ENCODE data around the gene GRAPL.
"Not testable (repeated sequence)": the region's sequence is repeated elsewhere in the genome, so short reads cannot be mapped to it uniquely, and the experiment has no call there.

The GRAPL gene
- long read RNA-seq, result 0 reads

DNA sequence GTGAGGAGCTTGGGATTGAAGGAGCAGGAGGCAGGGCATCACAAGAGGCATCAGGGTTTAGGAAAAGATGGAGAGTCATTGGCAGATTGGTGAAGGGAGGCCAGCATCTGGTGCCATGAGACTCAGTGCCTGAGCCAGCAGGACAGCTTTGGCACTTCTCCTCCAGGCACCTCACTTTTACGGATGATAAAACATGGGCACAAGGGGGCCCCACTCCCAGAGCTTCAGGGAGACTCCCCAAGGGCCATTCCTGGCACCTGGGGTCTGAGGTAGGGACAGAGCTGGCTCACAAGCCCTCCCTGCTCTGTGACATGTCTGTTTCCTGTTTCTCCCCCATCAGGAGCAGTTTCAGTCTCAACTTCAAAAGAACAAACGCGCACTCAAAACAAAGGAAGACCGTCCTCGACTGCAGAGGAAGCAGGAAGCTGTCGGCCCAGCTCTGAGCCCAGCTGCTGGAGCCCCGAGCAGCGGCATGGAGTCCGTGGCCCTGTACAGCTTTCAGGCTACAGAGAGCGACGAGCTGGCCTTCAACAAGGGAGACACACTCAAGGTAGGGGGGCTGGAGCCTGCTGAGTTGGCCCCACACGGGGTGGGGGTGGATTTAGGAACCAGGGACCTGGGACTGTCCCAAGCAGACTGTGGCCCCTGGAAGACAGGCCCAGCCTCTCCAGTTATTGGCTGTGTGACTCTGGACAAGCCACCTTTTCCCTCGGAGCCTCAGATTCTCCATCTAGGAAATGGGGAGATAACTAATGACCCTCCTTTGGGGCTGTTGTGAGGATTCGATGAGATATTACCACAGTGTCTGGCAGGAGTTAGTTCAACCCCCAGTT, at the start of gene GRAPL:
TSS of gene GRAPL (plus strand) at position 442 of the 833 bp plus-strand sequence. CDS start at position 473, 31 bp downstream.
- H3K27ac ChIP-seq (replicated peaks); DNase-seq (ENCODE audit: low read depth in 1 of 2, low spot score in 1 of 2); H3K4me3 ChIP-seq (replicated peaks; ENCODE audit: insufficient read depth, low read length); H3K27me3 ChIP-seq (ENCODE audit: insufficient read depth, poor library complexity, severe bottlenecking): not testable (repeated sequence)

DNA sequence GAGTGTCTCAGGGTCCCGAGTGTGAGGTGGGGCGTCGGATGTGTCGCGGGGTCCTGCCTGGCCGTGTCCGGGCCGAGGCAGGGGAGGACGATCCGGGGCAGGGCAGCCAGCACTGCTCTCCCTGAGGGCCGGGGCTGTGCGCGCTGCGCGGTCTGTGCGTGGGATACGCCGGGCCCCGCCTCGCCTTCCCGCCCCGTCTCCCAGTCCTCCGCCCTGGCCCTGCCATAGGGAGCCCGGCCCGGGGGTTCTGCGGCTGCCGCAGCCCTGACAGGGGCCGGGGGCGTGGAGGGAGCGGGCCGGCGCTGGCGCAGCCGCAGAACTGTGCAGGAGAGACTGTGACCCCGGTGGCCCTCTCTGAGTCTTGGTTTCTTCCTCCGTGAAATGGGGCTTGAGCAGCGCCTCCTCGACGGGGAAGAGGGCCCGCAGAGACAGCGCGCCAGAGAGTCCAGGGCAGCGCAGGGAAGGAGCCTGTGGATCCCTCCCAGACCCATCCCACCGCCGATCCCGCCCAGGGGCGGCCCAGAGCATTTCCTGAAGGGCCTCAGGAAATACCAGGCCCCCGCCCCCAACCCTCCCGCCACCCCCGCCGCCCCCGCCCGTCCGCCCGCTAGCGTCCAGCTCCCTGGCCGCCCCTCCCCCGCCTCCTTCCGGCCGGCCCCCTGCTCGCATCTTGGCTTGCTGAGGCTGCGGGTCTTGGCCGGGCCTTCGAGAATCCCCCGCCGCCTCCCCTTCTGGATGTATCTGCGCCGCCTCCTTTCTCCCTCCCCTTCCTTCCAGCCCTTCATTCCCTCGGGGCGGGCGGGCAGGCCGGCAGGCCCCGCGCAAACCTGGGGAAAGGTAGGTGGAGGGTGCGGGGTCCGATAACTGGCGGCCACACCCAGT, 38.3 kb upstream of the GRAPL start:
- not testable (repeated sequence) for DNase-seq (ENCODE audit: low read depth in 1 of 2, low spot score in 1 of 2); H3K27me3 ChIP-seq (ENCODE audit: insufficient read depth, poor library complexity, severe bottlenecking); H3K4me3 ChIP-seq (replicated peaks; ENCODE audit: insufficient read depth, low read length); H3K27ac ChIP-seq (replicated peaks)

DNA sequence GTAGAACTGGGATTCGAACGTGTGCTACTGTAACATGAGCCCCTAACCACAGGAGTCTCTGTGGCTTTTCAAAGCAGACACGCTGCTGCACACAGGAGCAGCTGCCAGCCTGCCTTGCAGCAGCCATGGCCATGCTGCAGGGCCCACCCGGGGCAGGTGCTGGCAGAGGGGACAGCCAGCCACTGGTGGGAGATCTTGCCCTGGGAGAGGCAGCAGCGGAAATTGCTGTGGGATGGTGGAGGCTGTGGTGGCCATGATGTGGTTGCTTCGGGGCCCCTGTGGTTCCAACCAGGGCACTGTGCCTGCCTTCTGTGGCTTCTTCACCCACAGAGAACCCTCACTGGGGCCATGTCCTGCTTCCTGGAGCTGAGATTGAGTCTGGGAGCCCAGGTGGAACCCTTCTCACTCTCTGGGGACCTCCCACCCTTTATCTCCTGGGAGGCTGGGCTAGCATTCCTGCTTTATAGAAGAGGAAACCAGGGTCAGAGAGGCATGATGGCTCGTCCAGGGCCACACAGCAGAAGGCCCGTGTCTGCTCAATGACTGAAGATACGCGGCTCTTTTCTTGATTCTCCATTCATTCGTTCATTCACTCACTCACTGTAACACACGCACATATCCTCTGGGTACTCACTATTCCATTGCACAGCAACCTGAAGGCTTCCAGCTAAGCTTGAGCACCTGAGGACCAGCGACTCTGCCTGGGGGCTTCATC, 37.2 kb upstream of the GRAPL start:
- not testable (repeated sequence) for H3K27ac ChIP-seq (replicated peaks); DNase-seq (ENCODE audit: low read depth in 1 of 2, low spot score in 1 of 2); H3K4me3 ChIP-seq (replicated peaks; ENCODE audit: insufficient read depth, low read length); H3K27me3 ChIP-seq (ENCODE audit: insufficient read depth, poor library complexity, severe bottlenecking)

DNA sequence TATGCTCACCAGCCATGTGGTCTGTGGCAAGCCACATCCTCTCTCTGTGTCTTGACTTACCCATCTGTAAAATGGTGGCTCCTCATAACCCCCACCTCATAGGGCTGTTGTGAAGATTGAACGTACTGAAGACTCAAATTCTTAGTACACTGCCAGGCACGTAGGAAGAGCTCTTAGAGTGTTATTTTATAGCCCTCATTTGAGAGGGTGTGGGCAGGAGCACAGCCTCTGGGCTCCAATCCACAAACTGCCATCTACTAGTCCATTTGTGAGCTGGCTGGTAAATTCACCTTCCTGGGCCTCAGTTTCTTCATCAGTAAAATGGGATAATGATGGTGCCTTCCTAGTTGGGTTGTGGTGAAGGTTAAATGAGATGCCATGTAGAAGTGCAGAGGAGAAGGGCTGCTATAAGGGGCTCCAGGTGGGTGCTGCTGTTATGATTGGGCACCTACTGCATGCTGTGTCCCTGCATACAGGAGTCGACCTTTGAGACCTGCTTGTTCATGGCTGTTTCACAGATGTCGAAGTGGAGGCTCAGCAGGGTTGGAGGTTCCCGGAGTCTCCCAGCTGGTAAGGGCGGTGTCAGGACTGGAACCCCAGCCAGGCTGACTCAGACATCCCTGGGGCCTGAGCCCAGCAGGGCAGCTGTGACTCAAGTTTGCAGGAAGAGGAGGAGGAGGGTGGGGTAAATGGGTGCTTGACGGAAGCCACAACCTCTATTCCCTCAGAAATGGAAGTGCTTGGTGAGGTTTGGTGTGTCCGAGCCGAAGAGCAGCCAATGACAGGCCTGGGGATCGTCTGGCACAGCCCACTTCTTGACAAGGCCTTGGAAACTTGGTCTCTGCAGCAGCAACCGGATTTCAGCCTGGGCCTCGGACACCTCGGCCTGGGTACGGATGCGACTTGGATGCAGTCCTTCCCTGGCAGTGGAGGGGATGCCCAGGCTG, 34.4 kb upstream of the GRAPL start:
- not testable (repeated sequence) for H3K27ac ChIP-seq (replicated peaks); DNase-seq (ENCODE audit: low read depth in 1 of 2, low spot score in 1 of 2); H3K27me3 ChIP-seq (ENCODE audit: insufficient read depth, poor library complexity, severe bottlenecking); H3K4me3 ChIP-seq (replicated peaks; ENCODE audit: insufficient read depth, low read length)

DNA sequence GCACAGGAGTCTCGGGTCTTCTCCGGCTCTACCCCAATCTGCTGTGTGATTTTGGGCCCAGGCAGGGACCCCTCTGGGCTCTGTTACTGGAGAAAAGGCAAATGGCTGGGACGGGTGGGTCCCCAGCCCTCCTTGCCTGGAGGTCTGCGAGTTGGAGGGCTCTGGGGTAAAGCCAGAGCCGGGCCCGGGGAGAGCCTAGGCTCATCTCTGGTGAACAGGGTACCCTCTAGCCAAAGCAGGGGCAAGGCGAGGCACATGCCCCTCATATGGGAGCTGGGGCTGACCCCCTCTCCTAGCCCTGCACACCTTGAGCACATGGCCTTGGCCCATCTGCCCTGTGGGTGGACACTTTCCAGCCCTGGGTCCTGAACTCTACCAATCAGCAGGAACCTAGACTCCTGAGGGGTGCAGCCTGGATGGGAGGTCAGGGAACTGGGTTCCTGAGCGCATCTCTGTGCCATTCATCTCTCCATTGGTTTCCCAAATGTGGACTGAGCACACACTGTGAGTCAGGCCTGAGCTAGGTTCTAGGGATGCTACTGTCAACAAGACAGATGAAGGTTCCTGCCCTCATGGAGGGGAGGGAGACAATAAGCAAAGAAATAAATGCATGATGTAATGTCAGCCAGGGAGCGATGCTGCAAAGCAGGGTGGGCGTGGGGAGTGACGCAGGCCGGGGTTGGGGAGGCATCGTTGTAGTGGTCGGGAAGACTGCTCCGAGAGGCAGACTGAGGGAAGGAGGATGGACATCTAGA, 33.5 kb upstream of the GRAPL start:
- DNase-seq (ENCODE audit: low read depth in 1 of 2, low spot score in 1 of 2); H3K27ac ChIP-seq (replicated peaks); H3K4me3 ChIP-seq (replicated peaks; ENCODE audit: insufficient read depth, low read length); H3K27me3 ChIP-seq (ENCODE audit: insufficient read depth, poor library complexity, severe bottlenecking): not testable (repeated sequence)

DNA sequence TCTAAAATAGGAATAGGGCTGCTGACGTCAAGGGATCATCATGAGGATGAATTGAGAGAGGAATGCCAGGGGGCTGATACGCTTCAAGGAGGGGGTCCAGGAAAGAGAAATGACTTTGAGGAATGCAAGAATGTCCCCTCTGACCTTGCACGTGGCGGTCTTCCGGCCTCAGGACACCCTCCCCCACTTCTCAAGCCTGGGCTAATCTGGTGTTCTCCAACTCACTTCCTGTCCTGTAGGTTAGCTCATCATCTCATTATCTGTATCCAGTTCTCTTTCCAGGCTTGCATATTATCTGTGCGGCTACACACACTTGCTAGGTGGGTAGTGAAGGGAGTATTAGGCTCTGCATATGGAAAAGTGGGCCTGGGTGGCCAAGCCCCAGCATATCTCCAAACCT, 18.9 kb upstream of the GRAPL start:
- H3K27me3 ChIP-seq (ENCODE audit: insufficient read depth, poor library complexity, severe bottlenecking); H3K27ac ChIP-seq (replicated peaks); H3K4me3 ChIP-seq (replicated peaks; ENCODE audit: insufficient read depth, low read length); DNase-seq (ENCODE audit: low read depth in 1 of 2, low spot score in 1 of 2): not testable (repeated sequence)

DNA sequence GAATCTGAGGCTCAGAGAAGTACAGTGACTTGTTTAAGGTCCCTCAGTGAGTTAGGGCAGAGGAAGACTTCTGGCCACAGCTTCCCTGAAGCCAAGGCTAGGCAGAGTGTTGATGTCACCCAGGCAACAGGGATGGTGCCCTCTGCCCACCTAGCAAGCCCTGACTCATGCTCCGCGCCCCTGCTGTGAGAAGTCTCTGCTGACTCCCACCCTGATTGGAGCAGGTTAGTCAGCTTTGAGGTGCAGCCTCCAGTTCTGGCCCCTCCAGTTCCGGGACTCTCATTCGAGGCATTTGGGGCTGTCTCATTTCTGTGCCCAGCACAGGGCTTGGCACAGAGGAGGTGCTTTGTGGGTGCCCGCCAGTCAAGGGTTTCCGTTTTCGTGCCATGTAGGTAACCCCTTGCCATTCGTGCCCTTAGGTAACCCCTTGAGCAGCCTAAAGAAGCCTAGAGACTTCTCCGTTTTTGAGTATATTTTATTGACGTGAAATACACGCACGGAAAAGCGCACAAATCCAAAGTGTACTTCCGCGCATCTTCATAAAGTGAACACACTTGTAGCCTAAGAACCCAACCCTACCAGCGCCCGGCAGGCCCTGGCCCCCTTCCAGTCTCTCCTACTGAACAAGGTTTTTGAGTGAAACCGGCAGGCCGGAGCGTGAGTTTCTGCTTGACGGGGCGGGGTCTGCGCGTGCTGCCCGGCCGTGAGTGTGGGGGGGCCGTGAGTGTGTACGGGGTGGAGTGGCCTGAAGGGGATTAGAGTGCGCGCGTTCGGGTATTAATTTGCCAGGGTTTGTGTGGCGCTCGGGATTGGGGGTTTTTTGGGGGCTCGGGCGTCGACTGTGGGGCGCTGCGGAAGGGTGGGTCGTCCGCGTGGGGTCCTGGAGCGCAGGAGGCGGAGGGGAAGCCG, 16.9 kb upstream of the GRAPL start:
- H3K27me3 ChIP-seq (ENCODE audit: insufficient read depth, poor library complexity, severe bottlenecking); DNase-seq (ENCODE audit: low read depth in 1 of 2, low spot score in 1 of 2); H3K27ac ChIP-seq (replicated peaks); H3K4me3 ChIP-seq (replicated peaks; ENCODE audit: insufficient read depth, low read length): not testable (repeated sequence)

DNA sequence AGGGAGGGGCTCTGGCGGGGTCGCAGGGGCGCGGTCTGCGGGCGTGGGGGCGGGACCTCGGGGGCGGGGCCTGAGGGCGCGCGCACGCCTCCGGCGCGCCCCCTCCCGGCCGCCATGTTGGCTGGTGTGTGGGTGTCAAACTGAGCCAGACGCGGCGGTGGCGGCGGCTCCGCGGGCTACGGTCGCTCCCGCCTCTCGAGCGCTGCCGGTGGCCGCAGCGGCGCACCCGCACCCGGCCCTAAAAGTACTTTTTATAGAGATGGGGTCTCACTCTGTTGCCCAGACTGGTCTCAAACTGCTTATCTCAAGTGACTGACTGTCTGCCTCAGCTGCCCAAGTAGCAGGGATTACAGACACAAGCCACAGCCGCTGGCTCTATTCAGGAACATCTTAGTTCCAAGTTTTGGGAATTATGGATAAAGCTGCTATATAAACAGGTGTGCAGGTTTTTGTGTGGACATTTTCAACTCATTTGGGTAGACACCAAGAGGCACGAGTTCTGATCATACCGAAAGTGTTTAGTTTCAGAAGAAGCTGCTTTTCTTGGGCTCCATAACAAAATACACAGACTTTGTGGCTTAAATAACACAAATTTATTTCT, 16.2 kb upstream of the GRAPL start:
- H3K4me3 ChIP-seq (replicated peaks; ENCODE audit: insufficient read depth, low read length), result peak overlapping the region; percentile 23

More for the DNA sequence above, 16.2 kb upstream of the GRAPL start:
- peak in 1 of 2 experiments; percentile 1 for DNase-seq (ENCODE audit: low read depth in 1 of 2, low spot score in 1 of 2)
- not testable (repeated sequence) for H3K27ac ChIP-seq (replicated peaks); H3K27me3 ChIP-seq (ENCODE audit: insufficient read depth, poor library complexity, severe bottlenecking)
